ENCODE results near the gene COL12A1. TPM values are rescaled to one million over a fixed set of nuclear protein-coding genes. Genes with fewer than 3 reads are reported as not detected.
A peak's percentile ranks its signal among the peaks of the same experiment; 100 is the strongest.

COL12A1 gene
- total RNA-seq, 1 donor from 2014 or later: 443 TPM

- DNase-seq: no peak
These were observed 29.7 kb downstream of the COL12A1 start for GRCh38 chr6:75176076-75176582.

GRCh38 chr6:75171986-75172385 lies 33.9 kb downstream of the COL12A1 start:
- DNase-seq: no peak

DNA sequence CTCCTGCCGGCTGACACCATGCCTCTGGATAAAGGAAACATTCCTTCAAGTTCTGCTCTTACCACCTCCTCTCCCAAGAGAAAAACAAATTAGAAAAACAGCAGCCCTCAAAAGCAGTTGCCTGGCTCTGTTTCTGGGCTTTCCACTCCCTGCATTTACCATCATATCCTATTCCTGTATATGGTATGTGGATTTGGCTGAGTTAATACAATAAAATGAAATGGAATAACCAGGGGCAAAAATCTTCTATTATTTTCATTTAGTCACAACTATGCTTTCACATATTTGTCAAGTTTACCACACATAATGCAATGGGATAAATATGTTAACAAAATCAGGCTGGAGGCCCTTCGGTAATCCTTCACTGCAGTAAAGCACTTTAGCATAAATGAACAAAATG lies 34.3 kb downstream of the COL12A1 start:
- DNase-seq: peak; percentile 25

- DNase-seq: peak; percentile 22
These were observed 34.9 kb downstream of the COL12A1 start for GRCh38 chr6:75170691-75171560.

GRCh38 chr6:75169689-75170586 lies 35.9 kb downstream of the COL12A1 start:
- no peak for DNase-seq

GRCh38 chr6:75167851-75168250 lies 38.0 kb downstream of the COL12A1 start:
- DNase-seq: no peak

GRCh38 chr6:75167325-75167724 lies 38.5 kb downstream of the COL12A1 start:
- peak; percentile 27 for DNase-seq

DNA sequence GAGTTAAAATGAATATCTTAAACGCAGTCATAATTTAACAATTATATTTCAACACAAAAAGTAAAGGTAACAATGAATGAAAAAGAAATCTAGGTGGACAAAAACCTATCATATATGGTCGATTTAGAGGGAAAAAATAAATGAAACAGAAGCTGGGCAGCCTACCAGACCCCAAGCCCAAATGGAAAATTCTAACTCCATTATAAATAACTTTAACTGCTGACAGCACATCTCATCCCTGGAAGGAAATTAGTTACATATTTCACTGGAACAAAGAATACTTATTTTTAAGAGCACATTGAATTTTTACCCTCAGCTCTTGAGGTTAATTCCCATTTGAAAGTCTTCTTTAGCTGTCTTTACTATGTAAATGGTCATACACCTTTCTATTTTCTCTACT lies 39.1 kb downstream of the COL12A1 start:
- DNase-seq: peak; percentile 18

GRCh38 chr6:75166236-75166635 lies 39.6 kb downstream of the COL12A1 start:
- DNase-seq: no peak

- DNase-seq: no peak
These were observed 47.7 kb downstream of the COL12A1 start for GRCh38 chr6:75158176-75158575.

DNA sequence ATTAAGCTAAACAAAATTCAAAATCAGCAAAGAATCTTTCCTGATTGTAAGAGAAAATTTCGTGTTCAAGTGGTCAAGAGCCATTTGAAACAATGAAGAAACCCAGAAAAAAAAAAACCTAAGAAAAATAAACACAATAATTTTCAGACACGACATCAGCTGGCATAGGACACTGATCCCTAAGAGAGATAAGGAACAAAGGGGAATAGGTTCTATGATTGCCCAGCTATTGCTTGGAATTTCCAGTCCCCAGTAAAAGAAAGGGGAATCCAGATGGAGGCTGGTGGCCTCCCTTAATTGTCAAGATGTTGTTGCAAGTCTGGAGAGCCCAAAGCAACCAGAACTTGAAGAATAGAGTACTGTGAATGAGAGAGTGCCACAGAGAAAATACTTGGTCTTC lies 48.5 kb downstream of the COL12A1 start:
- DNase-seq: no peak

DNA sequence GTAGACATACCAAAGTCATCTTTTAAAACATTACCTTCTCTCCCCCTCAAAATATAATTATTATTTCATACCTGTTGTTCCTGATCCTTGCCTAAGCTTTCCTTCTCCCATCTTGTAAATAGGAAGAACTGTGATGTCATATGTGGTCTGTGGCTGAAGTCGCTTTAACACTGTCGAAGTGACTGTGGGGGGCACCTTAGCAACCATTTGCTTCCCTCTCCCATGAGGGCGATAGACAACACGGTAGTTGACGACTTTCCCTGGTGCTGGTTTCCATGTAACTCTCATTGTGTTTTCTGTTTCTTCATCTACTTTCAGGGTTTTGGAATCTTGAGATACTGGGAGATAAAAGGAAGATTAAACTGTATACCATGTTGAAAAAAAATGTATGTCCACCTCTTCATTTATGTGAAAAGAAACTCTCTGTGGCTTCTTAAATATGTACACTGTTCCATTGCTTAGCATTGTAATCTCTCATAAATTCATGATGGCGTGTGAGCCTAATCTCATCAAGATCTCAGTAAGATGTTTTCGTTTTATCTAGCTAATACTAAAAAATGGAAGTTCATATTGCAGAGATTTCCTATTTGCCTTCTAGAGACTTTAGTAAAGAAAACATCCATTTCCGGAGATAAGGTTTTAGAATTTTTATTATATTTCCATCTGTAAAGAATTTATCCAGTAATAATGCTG lies 49.5 kb downstream of the COL12A1 start:
- DNase-seq: no peak

- DNase-seq: no peak
These were observed 50.2 kb downstream of the COL12A1 start for GRCh38 chr6:75155631-75156030.

GRCh38 chr6:75154973-75155372 lies 50.9 kb downstream of the COL12A1 start:
- DNase-seq: no peak

- DNase-seq: no peak
These were observed 55.0 kb downstream of the COL12A1 start for GRCh38 chr6:75150685-75151412.

GRCh38 chr6:75149696-75150095 lies 56.2 kb downstream of the COL12A1 start:
- no peak for DNase-seq

DNA sequence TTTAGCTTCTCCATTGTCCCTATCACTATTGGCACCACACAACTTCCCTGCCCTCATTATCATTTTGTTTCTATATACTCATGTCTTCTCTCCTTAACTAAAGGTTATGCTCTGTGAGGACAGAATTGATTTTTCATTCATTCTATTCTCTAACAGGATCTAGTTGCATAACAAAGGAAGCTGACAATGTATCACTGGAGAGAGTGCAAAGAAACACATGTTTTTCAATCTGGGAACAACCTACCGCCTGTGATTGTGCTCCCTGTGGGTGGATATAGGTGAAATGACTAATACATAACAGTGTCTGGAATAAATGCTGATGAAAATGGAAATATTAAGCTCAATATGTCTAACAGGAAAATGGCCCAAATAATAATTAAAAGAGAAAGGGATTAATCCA lies 56.6 kb downstream of the COL12A1 start:
- no peak for DNase-seq

DNA sequence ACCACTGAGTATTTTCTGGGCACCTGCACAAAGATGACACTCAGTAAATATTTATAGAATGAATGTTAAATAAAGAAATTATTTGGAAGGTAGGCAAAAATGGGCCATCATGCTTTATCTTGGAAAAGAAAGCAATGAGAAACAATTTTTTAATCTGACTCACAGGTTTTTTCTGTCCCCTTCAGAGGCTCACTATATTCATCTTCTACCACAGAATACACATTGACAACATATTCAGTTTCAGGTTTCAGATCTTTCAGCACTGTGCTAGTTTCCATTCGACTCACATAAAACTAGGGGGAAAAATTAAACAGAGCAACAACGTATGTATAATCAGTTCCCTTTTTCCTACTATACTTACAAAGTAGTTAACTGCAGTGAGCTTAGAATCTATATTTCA lies 58.3 kb downstream of the COL12A1 start:
- no peak for DNase-seq

DNA sequence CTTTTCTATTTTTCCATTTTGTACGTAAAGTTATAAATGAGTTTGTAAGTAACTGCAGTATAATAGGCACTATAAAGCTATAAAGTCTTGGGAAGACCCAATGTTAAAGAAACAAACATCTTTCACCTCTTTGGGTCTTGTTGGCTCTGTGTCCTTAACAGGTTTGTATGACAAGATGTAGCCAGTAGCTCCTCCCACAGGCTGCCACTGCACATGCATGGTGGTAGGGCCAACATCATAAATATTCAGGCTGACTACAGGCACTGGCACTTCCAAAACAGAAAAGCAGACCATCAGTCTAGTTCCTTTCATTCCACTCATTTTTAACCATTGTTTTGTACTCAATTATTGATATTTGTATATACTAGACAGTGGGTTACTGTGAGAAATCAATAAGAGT lies 59.9 kb downstream of the COL12A1 start:
- DNase-seq: no peak

GRCh38 chr6:75145211-75145610 lies 60.6 kb downstream of the COL12A1 start:
- DNase-seq: no peak

DNA sequence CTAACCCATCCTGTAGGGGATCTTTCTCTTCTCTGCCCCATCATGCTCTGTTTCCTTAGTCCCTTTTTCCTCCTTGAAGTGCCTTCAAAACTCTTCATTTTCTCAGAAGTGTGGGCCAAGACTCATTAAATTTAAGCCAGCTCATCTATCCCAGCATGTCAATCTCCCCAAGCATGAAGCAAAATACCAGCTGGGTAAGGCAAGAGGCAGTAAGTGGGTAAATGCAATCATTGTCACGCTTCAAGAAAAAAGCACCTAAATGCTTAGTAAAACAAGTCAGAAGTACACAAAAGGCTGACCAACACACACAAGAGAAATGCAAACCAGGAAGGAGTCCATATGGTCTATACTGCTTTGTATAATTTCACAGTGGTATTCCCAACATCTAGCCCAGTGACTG lies 61.5 kb downstream of the COL12A1 start:
- DNase-seq: no peak

GRCh38 chr6:75143191-75143590 lies 62.7 kb downstream of the COL12A1 start:
- no peak for DNase-seq
